RWPE2 (cell line): Measurements from ENCODE around the gene RGPD4.
A peak's percentile ranks its signal among the peaks of the same experiment; 100 is the strongest.
"Not testable (repeated sequence)": the region's sequence is repeated elsewhere in the genome, so short reads cannot be mapped to it uniquely, and the experiment has no call there.

ENCODE experiments used
- ATAC-seq: fragments of 200-7000 bp; cut with Tn5 transposase; 3 replicates; pipeline ENCODE4 v1.9.1; 2021; ENCODE audit warnings: low read depth
- DNase-seq: peaks from one replicate; pipeline ENCODE4 v3.0.0-alpha.2; 2020; ENCODE audit warnings: low spot score
- H3K27ac ChIP-seq: fragments of 450-650 bp; 2 replicates; pipeline ENCODE4 v1.5.1; 2017; ENCODE audit warnings: mild to moderate bottlenecking; ENCODE audit not compliant: poor library complexity, severe bottlenecking
- H3K27me3 ChIP-seq: fragments of 250-450 bp; sonication (Bioruptor Pico); 2 replicates; pipeline ENCODE4 v1.5.1; 2021; ENCODE audit warnings: mild to moderate bottlenecking, moderate library complexity; ENCODE audit not compliant: insufficient read depth, poor library complexity, severe bottlenecking
- H3K36me3 ChIP-seq: fragments of 250-450 bp; sonication (Bioruptor Pico); 2 replicates; pipeline ENCODE4 v1.5.1; 2020; ENCODE audit warnings: low read depth, mild to moderate bottlenecking, moderate library complexity
- H3K4me1 ChIP-seq: fragments of 250-450 bp; sonication (Bioruptor Pico); 2 replicates; pipeline ENCODE4 v1.5.1; 2021; ENCODE audit warnings: mild to moderate bottlenecking, moderate library complexity; ENCODE audit not compliant: insufficient read depth, poor library complexity, severe bottlenecking
- H3K4me3 ChIP-seq: fragments of 250-450 bp; sonication (Bioruptor Pico); 2 replicates; pipeline ENCODE4 v1.5.1; 2021; ENCODE audit warnings: mild to moderate bottlenecking, moderate library complexity; ENCODE audit not compliant: severe bottlenecking
- H3K9me3 ChIP-seq: fragments of 250-450 bp; sonication (Bioruptor Pico); 2 replicates; pipeline ENCODE4 v1.5.1; 2021; ENCODE audit warnings: mild to moderate bottlenecking, moderate library complexity; ENCODE audit not compliant: severe bottlenecking
- CTCF ChIP-seq: fragments of 450-650 bp; IDR thresholded peaks from one replicate; pipeline ENCODE4 v1.5.1; 2017; ENCODE audit warnings: mild to moderate bottlenecking, moderate library complexity; ENCODE audit not compliant: poor library complexity, severe bottlenecking

The RGPD4 gene

DNA sequence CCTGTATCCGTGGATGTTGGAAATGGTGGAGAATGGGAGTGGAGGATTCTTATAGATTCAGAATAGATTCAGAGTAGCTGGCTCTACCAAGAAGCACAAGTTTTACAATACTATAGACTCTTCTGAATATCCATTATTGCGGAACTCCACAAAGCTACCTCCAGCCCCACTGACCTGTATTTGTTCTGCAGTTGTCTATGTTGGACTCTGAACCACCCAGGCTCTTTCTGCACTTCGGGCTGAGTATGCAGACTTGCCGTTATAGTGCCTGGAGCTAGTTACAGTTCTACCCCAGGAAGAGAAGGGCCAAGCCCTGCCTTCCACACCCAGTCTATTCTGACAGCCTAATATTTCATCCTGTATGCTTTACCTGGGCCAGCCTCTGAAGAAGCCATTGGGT is 4.4 kb upstream of the RGPD4 start:
- Histone ChIP-seq H3K36me3 (no peaks in the 10 kb centered on the region), H3K27ac (no peak overlapping the region), H3K9me3 (no peaks in the 10 kb centered on the region), H3K4me3 (no peak overlapping the region), H3K4me1 (no peaks in the 10 kb centered on the region), H3K27me3 (peaks cover 10% of the 10 kb centered on the region)
- DNase-seq = no peak
- no peak for ATAC-seq
- TF ChIP-seq CTCF = no peak

DNA sequence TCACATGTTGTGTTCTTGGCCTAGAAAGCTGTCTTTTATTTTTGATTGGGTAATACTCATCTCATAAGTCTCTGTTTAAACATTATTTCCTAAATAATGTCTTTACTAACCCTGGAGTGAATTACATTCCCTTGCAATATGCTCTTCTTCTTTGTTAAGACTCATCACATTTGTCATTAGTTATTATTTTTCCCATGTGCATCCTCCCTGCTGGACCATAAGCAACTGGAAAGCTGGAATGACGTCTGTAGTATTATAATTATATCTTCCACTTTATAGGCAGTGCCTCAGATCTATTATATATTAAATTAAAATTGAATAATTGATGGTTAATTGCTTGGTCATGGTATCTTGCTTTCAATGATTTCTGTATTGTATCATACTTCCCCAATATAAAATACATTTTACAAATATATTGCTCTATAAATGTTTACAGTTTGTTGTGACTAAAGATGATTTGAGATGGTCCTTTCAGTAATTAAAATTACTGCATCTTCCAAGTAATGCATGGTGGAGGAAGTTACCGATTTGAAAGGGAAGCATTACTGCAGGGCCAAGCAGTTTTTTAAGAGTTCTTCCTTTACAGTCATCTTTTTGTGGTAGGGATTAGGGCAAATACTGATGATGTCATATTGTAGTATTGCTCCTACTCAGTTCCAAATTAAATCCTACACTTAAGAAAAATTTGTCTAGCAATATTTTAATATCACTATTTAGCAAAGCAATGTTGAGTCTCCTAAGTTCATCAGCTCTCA is 2.1 kb upstream of the RGPD4 start:
- no peaks in the 10 kb centered on the region for H3K4me1 ChIP-seq
- no peaks in the 10 kb centered on the region for H3K36me3 ChIP-seq
- no peak for DNase-seq
- ATAC-seq = no peak
- TF ChIP-seq CTCF = no peak
- H3K4me3 ChIP-seq = no peak overlapping the region
- no peaks in the 10 kb centered on the region for H3K9me3 ChIP-seq
- H3K27me3 ChIP-seq = peaks cover 10% of the 10 kb centered on the region
- H3K27ac ChIP-seq = no peak overlapping the region

DNA sequence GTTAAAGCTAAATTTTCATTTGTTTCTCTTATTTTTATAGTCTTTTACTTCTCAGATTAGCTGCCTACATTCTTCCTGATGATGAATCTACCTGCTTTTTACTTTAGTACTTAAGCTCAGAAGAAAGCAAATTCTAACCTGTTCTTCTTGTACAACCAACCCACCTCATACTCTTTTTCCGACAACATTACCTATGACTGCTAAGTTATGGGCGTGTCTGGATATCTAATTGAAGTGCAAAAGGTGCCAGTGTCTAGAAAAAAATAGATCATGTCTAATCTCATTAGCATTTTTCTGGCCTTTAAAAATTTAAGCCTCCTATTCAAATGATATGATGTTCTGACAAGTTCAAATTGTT is 1.5 kb upstream of the RGPD4 start:
- H3K27ac ChIP-seq = no peak overlapping the region
- DNase-seq = no peak
- TF ChIP-seq CTCF = no peak

GRCh38 chr2:107829514-107829913 is 2.8 kb downstream of the RGPD4 start:
- not testable (repeated sequence) for H3K9me3 ChIP-seq, H3K36me3 ChIP-seq, DNase-seq, H3K4me1 ChIP-seq, H3K27ac ChIP-seq, H3K4me3 ChIP-seq, H3K27me3 ChIP-seq, ATAC-seq

More for the DNA sequence above, 1.5 kb upstream of the RGPD4 start:
- no peak for ATAC-seq
- Histone ChIP-seq H3K9me3 (no peaks in the 10 kb centered on the region), H3K4me3 (no peak overlapping the region), H3K27me3 (peaks cover 10% of the 10 kb centered on the region), H3K4me1 (no peaks in the 10 kb centered on the region), H3K36me3 (no peaks in the 10 kb centered on the region)

DNA sequence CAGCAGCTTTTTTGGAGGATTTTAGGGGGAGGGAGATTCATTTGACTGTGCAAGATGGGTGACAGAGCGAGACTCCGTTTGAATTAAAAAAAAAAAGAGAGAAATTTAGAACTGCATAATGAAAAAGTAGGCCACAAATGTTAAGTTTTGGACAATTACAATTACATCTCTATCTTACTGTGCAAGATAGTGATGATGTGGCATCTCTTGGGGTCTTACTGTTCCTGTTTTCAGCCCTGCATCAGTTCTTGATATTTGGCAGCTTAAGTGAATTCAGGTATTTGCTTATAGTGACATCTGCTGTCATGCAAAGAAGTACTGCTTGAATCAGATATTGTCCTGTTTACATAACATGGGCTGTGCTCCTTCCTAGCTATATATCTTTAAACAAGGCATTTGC is 6.5 kb downstream of the RGPD4 start:
- H3K27ac ChIP-seq, H3K4me3 ChIP-seq, ATAC-seq, H3K36me3 ChIP-seq, DNase-seq, H3K27me3 ChIP-seq, H3K9me3 ChIP-seq, H3K4me1 ChIP-seq: not testable (repeated sequence)

DNA sequence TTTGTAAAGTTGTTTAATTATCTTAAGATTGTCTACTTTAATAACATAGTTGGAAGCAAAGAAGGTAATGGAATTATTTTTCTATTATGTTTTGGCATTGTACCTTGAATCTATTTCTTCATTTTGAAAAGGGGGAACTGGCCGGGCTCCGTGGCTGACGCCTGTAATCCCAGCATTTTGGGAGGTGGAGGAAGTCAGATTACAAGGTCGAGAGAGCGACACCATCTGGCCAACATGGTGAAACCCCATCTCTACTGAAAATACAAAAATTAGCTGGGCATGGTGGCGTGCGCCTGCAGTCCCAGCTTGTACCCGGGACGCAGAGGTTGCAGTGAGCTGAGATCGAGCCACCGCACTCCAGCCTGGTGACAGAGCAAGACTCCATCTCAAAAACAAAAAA is 6.9 kb downstream of the RGPD4 start:
- H3K27ac ChIP-seq, DNase-seq, ATAC-seq, H3K27me3 ChIP-seq, H3K9me3 ChIP-seq, H3K4me3 ChIP-seq, H3K36me3 ChIP-seq, H3K4me1 ChIP-seq: not testable (repeated sequence)
- TF ChIP-seq CTCF = peak; percentile 5
